Measurements from ENCODE around the gene TOGARAM2.
"Not testable (repeated sequence)": the region's sequence is repeated elsewhere in the genome, so short reads cannot be mapped to it uniquely, and the experiment has no call there.

The TOGARAM2 gene

GRCh38 chr2:28956890-28957289 lies 24.2 kb upstream of the TOGARAM2 start:
- no peak for TF ChIP-seq JUND (IDR thresholded peaks at IDR 0.05; ENCODE audit: low read depth)
- in situ Hi-C loops (cut with HindIII; ENCODE audit: low pct_unique_long_range_greater_than_20kb, low sequenced_read_pairs): no loop called here
- no peak for DNase-seq (ENCODE audit: low read depth in 1 of 2, low spot score in 1 of 2)

DNA sequence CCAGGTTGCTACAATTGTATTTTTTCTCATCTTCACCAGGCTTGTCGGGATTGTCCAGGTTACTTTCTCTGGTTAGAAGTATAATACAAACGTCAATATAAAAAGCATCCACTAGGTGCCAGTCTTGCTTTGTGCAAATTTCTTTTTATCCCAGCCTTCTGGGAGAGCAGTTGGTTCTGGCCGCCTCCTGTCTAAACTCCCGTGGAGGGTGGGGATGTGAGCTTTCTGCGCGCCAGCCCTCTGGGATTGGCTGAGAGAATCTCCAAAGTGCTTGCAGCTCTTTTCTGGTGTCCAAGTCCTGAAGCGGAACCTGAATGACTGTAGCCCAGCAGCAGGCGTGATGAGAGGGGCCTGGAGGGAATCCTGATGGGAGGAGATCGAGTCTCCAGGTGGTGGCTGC lies 22.4 kb upstream of the TOGARAM2 start:
- peak; percentile 53 to 78 for DNase-seq (ENCODE audit: low read depth in 1 of 2, low spot score in 1 of 2)
- in situ Hi-C loops (cut with HindIII; ENCODE audit: low pct_unique_long_range_greater_than_20kb, low sequenced_read_pairs): no loop called here

DNA sequence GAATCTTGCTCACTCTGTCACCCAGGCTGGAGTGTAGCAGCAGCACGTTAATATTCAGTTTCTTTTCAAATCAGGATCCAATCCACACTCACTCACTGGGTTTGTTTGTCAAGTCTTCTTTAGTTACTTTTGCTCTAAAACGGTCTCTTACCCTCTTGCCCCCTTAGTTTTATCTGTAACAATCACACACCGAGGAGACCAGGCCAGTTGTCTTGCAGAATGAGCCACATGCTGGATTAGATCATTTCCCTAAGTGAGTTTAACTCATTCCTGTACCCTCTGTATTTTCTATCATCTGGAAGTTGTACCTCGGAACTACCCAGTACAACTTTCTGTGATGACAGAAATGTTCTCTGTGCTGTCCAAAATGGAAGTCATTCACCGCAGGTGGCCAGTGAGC lies 20.7 kb upstream of the TOGARAM2 start:
- in situ Hi-C loops (cut with HindIII; ENCODE audit: low pct_unique_long_range_greater_than_20kb, low sequenced_read_pairs): no loop called here
- no peak for TF ChIP-seq JUND (IDR thresholded peaks at IDR 0.05; ENCODE audit: low read depth)
- DNase-seq (ENCODE audit: low read depth in 1 of 2, low spot score in 1 of 2): no peak

More for the DNA sequence above, 22.4 kb upstream of the TOGARAM2 start:
- no peak for TF ChIP-seq JUND (IDR thresholded peaks at IDR 0.05; ENCODE audit: low read depth)

GRCh38 chr2:28962505-28962904 lies 18.6 kb upstream of the TOGARAM2 start:
- in situ Hi-C loops (cut with HindIII; ENCODE audit: low pct_unique_long_range_greater_than_20kb, low sequenced_read_pairs): no loop called here
- no peak for DNase-seq (ENCODE audit: low read depth in 1 of 2, low spot score in 1 of 2)
- no peak for TF ChIP-seq JUND (IDR thresholded peaks at IDR 0.05; ENCODE audit: low read depth)

- no peak for TF ChIP-seq JUND (IDR thresholded peaks at IDR 0.05; ENCODE audit: low read depth)
- in situ Hi-C loops (cut with HindIII; ENCODE audit: low pct_unique_long_range_greater_than_20kb, low sequenced_read_pairs): no loop called here
- DNase-seq (ENCODE audit: low read depth in 1 of 2, low spot score in 1 of 2): no peak
These were observed 10.5 kb upstream of the TOGARAM2 start for GRCh38 chr2:28970464-28971160.

GRCh38 chr2:28972778-28973335 lies 8.2 kb upstream of the TOGARAM2 start:
- in situ Hi-C loops (cut with HindIII; ENCODE audit: low pct_unique_long_range_greater_than_20kb, low sequenced_read_pairs): no loop called here
- no peak for DNase-seq (ENCODE audit: low read depth in 1 of 2, low spot score in 1 of 2)
- no peak for TF ChIP-seq JUND (IDR thresholded peaks at IDR 0.05; ENCODE audit: low read depth)

DNA sequence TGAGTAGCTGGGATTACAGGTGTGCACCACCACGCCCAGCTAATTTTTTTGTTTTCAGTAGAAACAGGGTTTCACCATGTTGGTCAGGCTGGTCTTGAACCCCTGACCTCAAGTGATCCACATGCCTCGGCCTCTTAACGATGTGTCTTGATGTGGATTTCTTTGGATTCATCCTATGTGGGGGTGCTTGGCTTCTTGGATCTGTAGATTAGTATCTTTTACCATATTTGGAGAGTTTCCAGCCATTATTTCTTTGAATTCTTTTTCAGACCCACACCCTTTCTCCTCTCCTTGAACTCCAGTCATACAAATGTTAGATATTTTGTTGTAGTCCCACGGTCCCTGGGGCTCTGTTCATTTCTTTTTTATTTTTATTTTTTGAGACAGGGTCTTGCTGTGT lies 6.8 kb upstream of the TOGARAM2 start:
- in situ Hi-C loops (cut with HindIII; ENCODE audit: low pct_unique_long_range_greater_than_20kb, low sequenced_read_pairs): no loop called here
- TF ChIP-seq JUND (IDR thresholded peaks at IDR 0.05; ENCODE audit: low read depth): no peak
- DNase-seq (ENCODE audit: low read depth in 1 of 2, low spot score in 1 of 2): no peak

DNA sequence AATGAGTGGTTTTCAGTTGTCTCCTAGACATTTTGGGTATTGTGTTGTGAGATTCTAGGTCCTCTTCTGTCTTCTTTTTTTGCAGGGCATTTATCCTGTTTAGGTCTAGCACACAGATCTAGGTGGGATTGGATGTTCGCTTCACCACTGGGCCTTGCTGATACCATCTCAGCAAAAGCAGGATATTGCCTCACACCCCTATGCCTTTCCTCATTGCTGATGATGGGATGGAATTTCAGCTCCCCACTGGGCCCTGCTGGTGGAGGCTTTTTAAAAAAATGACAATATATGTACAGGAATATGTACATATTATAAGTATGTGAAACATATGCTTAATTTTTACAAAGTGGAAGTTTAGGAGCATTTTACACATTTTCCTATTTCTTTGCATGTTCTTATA lies 5.4 kb upstream of the TOGARAM2 start:
- no peak for TF ChIP-seq JUND (IDR thresholded peaks at IDR 0.05; ENCODE audit: low read depth)
- DNase-seq (ENCODE audit: low read depth in 1 of 2, low spot score in 1 of 2): no peak

DNA sequence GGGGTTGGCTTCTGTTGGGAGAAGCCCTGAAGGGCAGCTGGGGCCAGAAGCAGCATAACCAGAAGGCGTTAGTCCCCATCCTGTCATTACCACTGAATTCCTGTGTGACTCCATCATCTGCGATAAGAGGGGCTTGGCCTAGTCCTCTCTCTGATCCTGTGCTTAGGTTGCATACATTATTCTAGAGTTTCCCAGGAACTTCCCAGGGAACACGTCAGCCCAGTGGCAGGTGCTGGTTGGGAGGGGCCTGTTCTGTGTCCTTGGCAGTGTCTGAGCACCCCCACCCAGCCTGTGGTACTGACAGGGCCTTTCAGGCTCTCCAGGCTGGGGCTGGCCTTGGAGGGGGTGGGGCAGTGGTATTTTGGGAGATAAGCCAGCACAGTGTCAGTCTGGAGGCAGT lies 4.5 kb upstream of the TOGARAM2 start:
- no peak for TF ChIP-seq JUND (IDR thresholded peaks at IDR 0.05; ENCODE audit: low read depth)
- no peak for DNase-seq (ENCODE audit: low read depth in 1 of 2, low spot score in 1 of 2)
- in situ Hi-C loops (cut with HindIII; ENCODE audit: low pct_unique_long_range_greater_than_20kb, low sequenced_read_pairs): no loop called here

More for the DNA sequence above, 5.4 kb upstream of the TOGARAM2 start:
- in situ Hi-C loops (cut with HindIII; ENCODE audit: low pct_unique_long_range_greater_than_20kb, low sequenced_read_pairs): no loop called here

- in situ Hi-C loops (cut with HindIII; ENCODE audit: low pct_unique_long_range_greater_than_20kb, low sequenced_read_pairs): no loop called here
- DNase-seq (ENCODE audit: low read depth in 1 of 2, low spot score in 1 of 2): no peak
- no peak for TF ChIP-seq JUND (IDR thresholded peaks at IDR 0.05; ENCODE audit: low read depth)
These were observed 3.8 kb upstream of the TOGARAM2 start for GRCh38 chr2:28977176-28977875.

GRCh38 chr2:28978001-28978400 lies 3.1 kb upstream of the TOGARAM2 start:
- in situ Hi-C loops (cut with HindIII; ENCODE audit: low pct_unique_long_range_greater_than_20kb, low sequenced_read_pairs); DNase-seq (ENCODE audit: low read depth in 1 of 2, low spot score in 1 of 2): not testable (repeated sequence)

GRCh38 chr2:28978606-28979005 lies 2.5 kb upstream of the TOGARAM2 start:
- TF ChIP-seq JUND (IDR thresholded peaks at IDR 0.05; ENCODE audit: low read depth): no peak
- in situ Hi-C loops (cut with HindIII; ENCODE audit: low pct_unique_long_range_greater_than_20kb, low sequenced_read_pairs): no loop called here
- no peak for DNase-seq (ENCODE audit: low read depth in 1 of 2, low spot score in 1 of 2)

- DNase-seq (ENCODE audit: low read depth in 1 of 2, low spot score in 1 of 2): no peak
- TF ChIP-seq JUND (IDR thresholded peaks at IDR 0.05; ENCODE audit: low read depth): no peak
- in situ Hi-C loops (cut with HindIII; ENCODE audit: low pct_unique_long_range_greater_than_20kb, low sequenced_read_pairs): no loop called here
These were observed 2.1 kb upstream of the TOGARAM2 start for GRCh38 chr2:28979041-28979440.

Data from T47D (cell line).